ENCODE data around the gene PCOLCE2. TPM values are rescaled to one million over a fixed set of nuclear protein-coding genes. Genes with fewer than 3 reads are reported as not detected.
A peak's percentile ranks its signal among the peaks of the same experiment; 100 is the strongest.

Gene PCOLCE2
- total RNA-seq, 1 donor from 2014 or later = 5.4 TPM

GRCh38 chr3:142784228-142784627 lies 104.7 kb downstream of the PCOLCE2 start:
- DNase-seq (ENCODE audit: low read depth) (no peak), FAIRE-seq (no peak)

GRCh38 chr3:142782616-142783015 lies 106.3 kb downstream of the PCOLCE2 start:
- TF ChIP-seq EZH2 (IDR thresholded peaks at IDR 0.05; ENCODE audit: insufficient read depth, low read length) = no peak
- TF ChIP-seq CTCF (IDR thresholded peaks at IDR 0.05; ENCODE audit: insufficient read depth, low read depth, low read length) = no peak
- no peaks in the 10 kb centered on the region for H3K4me1 ChIP-seq (ENCODE audit: insufficient read depth, low read length)
- H4K20me1 ChIP-seq (ENCODE audit: insufficient read depth, low read length) = no peaks in the 10 kb centered on the region
- DNase-seq (ENCODE audit: low read depth) (no peak), FAIRE-seq (no peak)
- H3K27ac Mint-ChIP-seq (ENCODE audit: unreplicated experiment) = no peak overlapping the region
- H3K4me1 Mint-ChIP-seq (ENCODE audit: low read depth, unreplicated experiment) = peaks cover 2% of the 10 kb centered on the region
- no peak overlapping the region for H3K4me3 Mint-ChIP-seq (ENCODE audit: unreplicated experiment)
- no peaks in the 10 kb centered on the region for H3K27me3 Mint-ChIP-seq (ENCODE audit: low read depth, unreplicated experiment)
- no peaks in the 10 kb centered on the region for H3K79me2 ChIP-seq (ENCODE audit: insufficient read depth, low read length)
- H3K9me3 Mint-ChIP-seq (ENCODE audit: unreplicated experiment) = no peaks in the 10 kb centered on the region
- H3K4me3 ChIP-seq (ENCODE audit: insufficient read depth, low read depth, low read length) = no peak overlapping the region
- no peaks in the 10 kb centered on the region for H3K27me3 ChIP-seq (ENCODE audit: insufficient read depth, low read length)
- no peak overlapping the region for H3K27ac ChIP-seq (ENCODE audit: low read depth, low read length)
- no peaks in the 10 kb centered on the region for H3K36me3 ChIP-seq (ENCODE audit: insufficient read depth, low read length)
- no peak overlapping the region for H2AFZ ChIP-seq (ENCODE audit: low read depth, low read length)
- H3K9me3 ChIP-seq (ENCODE audit: insufficient read depth, low read depth, low read length) = no peaks in the 10 kb centered on the region
- no peak overlapping the region for H3K4me2 ChIP-seq (ENCODE audit: low read length)
- H3K9ac ChIP-seq (ENCODE audit: low read length) = no peak overlapping the region
- peaks cover 8% of the 10 kb centered on the region for H3K36me3 Mint-ChIP-seq (ENCODE audit: low read depth, unreplicated experiment)

More at GRCh38 chr3:142784228-142784627, 104.7 kb downstream of the PCOLCE2 start:
- no peaks in the 10 kb centered on the region for H3K4me1 ChIP-seq (ENCODE audit: insufficient read depth, low read length)
- H2AFZ ChIP-seq (ENCODE audit: low read depth, low read length) = no peak overlapping the region
- no peak overlapping the region for H3K4me2 ChIP-seq (ENCODE audit: low read length)
- H4K20me1 ChIP-seq (ENCODE audit: insufficient read depth, low read length) = no peaks in the 10 kb centered on the region
- no peak overlapping the region for H3K27ac Mint-ChIP-seq (ENCODE audit: unreplicated experiment)
- no peaks in the 10 kb centered on the region for H3K27me3 Mint-ChIP-seq (ENCODE audit: low read depth, unreplicated experiment)
- H3K4me3 Mint-ChIP-seq (ENCODE audit: unreplicated experiment) = no peak overlapping the region
- H3K36me3 Mint-ChIP-seq (ENCODE audit: low read depth, unreplicated experiment) = peaks cover 8% of the 10 kb centered on the region
- H3K9ac ChIP-seq (ENCODE audit: low read length) = no peak overlapping the region
- no peaks in the 10 kb centered on the region for H3K36me3 ChIP-seq (ENCODE audit: insufficient read depth, low read length)
- H3K4me3 ChIP-seq (ENCODE audit: insufficient read depth, low read depth, low read length) = no peak overlapping the region
- H3K9me3 Mint-ChIP-seq (ENCODE audit: unreplicated experiment) = no peaks in the 10 kb centered on the region
- TF ChIP-seq CTCF (IDR thresholded peaks at IDR 0.05; ENCODE audit: insufficient read depth, low read depth, low read length) (no peak), EZH2 (IDR thresholded peaks at IDR 0.05; ENCODE audit: insufficient read depth, low read length) (no peak)
- no peaks in the 10 kb centered on the region for H3K4me1 Mint-ChIP-seq (ENCODE audit: low read depth, unreplicated experiment)
- H3K9me3 ChIP-seq (ENCODE audit: insufficient read depth, low read depth, low read length) = no peaks in the 10 kb centered on the region
- no peaks in the 10 kb centered on the region for H3K27me3 ChIP-seq (ENCODE audit: insufficient read depth, low read length)
- no peaks in the 10 kb centered on the region for H3K79me2 ChIP-seq (ENCODE audit: insufficient read depth, low read length)
- no peak overlapping the region for H3K27ac ChIP-seq (ENCODE audit: low read depth, low read length)

GRCh38 chr3:142779591-142779990 lies 109.3 kb downstream of the PCOLCE2 start:
- Histone ChIP-seq H3K4me2 (ENCODE audit: low read length) (no peak overlapping the region), H4K20me1 (ENCODE audit: insufficient read depth, low read length) (no peaks in the 10 kb centered on the region), H3K4me3 (ENCODE audit: insufficient read depth, low read depth, low read length) (no peak overlapping the region), H3K9me3 (ENCODE audit: insufficient read depth, low read depth, low read length) (no peaks in the 10 kb centered on the region), H2AFZ (ENCODE audit: low read depth, low read length) (no peak overlapping the region), H3K4me1 (ENCODE audit: insufficient read depth, low read length) (no peaks in the 10 kb centered on the region), H3K36me3 (ENCODE audit: insufficient read depth, low read length) (no peaks in the 10 kb centered on the region), H3K27me3 (ENCODE audit: insufficient read depth, low read length) (no peaks in the 10 kb centered on the region), H3K9ac (ENCODE audit: low read length) (no peak overlapping the region), H3K27ac (ENCODE audit: low read depth, low read length) (no peak overlapping the region), H3K79me2 (ENCODE audit: insufficient read depth, low read length) (no peaks in the 10 kb centered on the region)
- peaks cover 8% of the 10 kb centered on the region for H3K36me3 Mint-ChIP-seq (ENCODE audit: low read depth, unreplicated experiment)
- DNase-seq (ENCODE audit: low read depth) = peak; percentile 14
- H3K27me3 Mint-ChIP-seq (ENCODE audit: low read depth, unreplicated experiment) = no peaks in the 10 kb centered on the region
- FAIRE-seq = no peak
- H3K9me3 Mint-ChIP-seq (ENCODE audit: unreplicated experiment) = no peaks in the 10 kb centered on the region
- no peak overlapping the region for H3K27ac Mint-ChIP-seq (ENCODE audit: unreplicated experiment)
- TF ChIP-seq CTCF (IDR thresholded peaks at IDR 0.05; ENCODE audit: insufficient read depth, low read depth, low read length) (no peak), EZH2 (IDR thresholded peaks at IDR 0.05; ENCODE audit: insufficient read depth, low read length) (no peak)
- H3K4me3 Mint-ChIP-seq (ENCODE audit: unreplicated experiment) = no peak overlapping the region
- peaks cover 2% of the 10 kb centered on the region for H3K4me1 Mint-ChIP-seq (ENCODE audit: low read depth, unreplicated experiment)

Data from astrocyte (in vitro differentiated cells and primary cell).